Neural cell (in vitro differentiated cells): ENCODE measurements around the gene MYLK. TPM values are rescaled to one million over a fixed set of nuclear protein-coding genes. Genes with fewer than 3 reads are reported as not detected.

Experiments used
- H2AFZ ChIP-seq: fragments of 200-600, 300-800 bp; sonication (generic), shearing (Covaris generic); 2 replicates; pipeline ENCODE4 v1.6.0; 2014; ENCODE audit warnings: low read depth, mild to moderate bottlenecking, antibody characterized with exemption, low read length, moderate library complexity
- H3F3A ChIP-seq: fragments of 200-600 bp; shearing (Covaris generic); 2 replicates; pipeline ENCODE4 v1.6.1; 2016; ENCODE audit warnings: mild to moderate bottlenecking, moderate library complexity, mixed read lengths, antibody characterized with exemption, low read length; ENCODE audit not compliant: insufficient read depth, poor library complexity, severe bottlenecking
- H3K27ac ChIP-seq: fragments of 200-600, 300-800 bp; sonication (generic), shearing (Covaris generic); 2 replicates; pipeline ENCODE4 v1.5.1; 2014; ENCODE audit warnings: mild to moderate bottlenecking, low read length, moderate library complexity
- H3K27me3 ChIP-seq: fragments of 300-800, 200-600 bp; sonication (generic), shearing (Covaris generic); 2 replicates; pipeline ENCODE4 v1.6.0; 2014; ENCODE audit warnings: mild to moderate bottlenecking, low read depth, low read length, moderate library complexity; ENCODE audit not compliant: insufficient read depth
- H3K36me3 ChIP-seq: fragments of 300-800, 200-600 bp; sonication (generic), shearing (Covaris generic); 2 replicates; pipeline ENCODE4 v1.5.1; 2014; ENCODE audit warnings: mild to moderate bottlenecking, antibody characterized with exemption, low read length, moderate library complexity; ENCODE audit not compliant: insufficient read depth
- H3K4me2 ChIP-seq: fragments of 300-800, 200-600 bp; sonication (generic), shearing (Covaris generic); 2 replicates; pipeline ENCODE4 v1.6.0; 2014; ENCODE audit warnings: mild to moderate bottlenecking, low read length
- H3K4me3 ChIP-seq: fragments of 300-800, 200-600 bp; sonication (generic), shearing (Covaris generic); 2 replicates; pipeline ENCODE4 v1.5.1; 2014; ENCODE audit warnings: mild to moderate bottlenecking, low read length, moderate library complexity
- H3K79me2 ChIP-seq: fragments of 200-600 bp; shearing (Covaris generic); replicated peaks from 2 replicates; pipeline ENCODE4 v1.6.0; 2014; ENCODE audit warnings: mild to moderate bottlenecking, low read length, moderate library complexity; ENCODE audit not compliant: insufficient read depth
- H3K9ac ChIP-seq: fragments of 300-800, 200-600 bp; sonication (generic), shearing (Covaris generic); 2 replicates; pipeline ENCODE4 v1.6.1; 2016; ENCODE audit warnings: mild to moderate bottlenecking, low read length, mixed read lengths
- H3K9me2 ChIP-seq: fragments of 200-600 bp; shearing (Covaris generic); 2 replicates; pipeline ENCODE4 v1.6.1; 2016; ENCODE audit warnings: mild to moderate bottlenecking, low read length, mixed read lengths; ENCODE audit not compliant: insufficient read depth
- H3K9me3 ChIP-seq: fragments of 200-600, 300-800 bp; sonication (generic), shearing (Covaris generic); 2 replicates; pipeline ENCODE4 v1.6.1; 2016; ENCODE audit warnings: mild to moderate bottlenecking, mixed run types, low read length, moderate library complexity, mixed read lengths
- H4K20me1 ChIP-seq: fragments of 200-600 bp; shearing (Covaris generic); 2 replicates; pipeline ENCODE4 v1.6.1; 2016; ENCODE audit warnings: mild to moderate bottlenecking, mixed run types; ENCODE audit not compliant: insufficient read depth
- CTCF ChIP-seq: fragments of 450-650 bp; IDR thresholded peaks from 2 replicates; pipeline ENCODE4 v1.5.1; 2014; ENCODE audit warnings: antibody characterized with exemption, mild to moderate bottlenecking, moderate library complexity; ENCODE audit not compliant: poor library complexity, severe bottlenecking
- EP300 ChIP-seq: fragments of 450-650 bp; conservative IDR thresholded peaks from 2 replicates; pipeline ENCODE4 v1.6.1; 2014; ENCODE audit warnings: antibody characterized with exemption, mild to moderate bottlenecking, moderate library complexity; ENCODE audit not compliant: poor library complexity, severe bottlenecking
- EZH2 ChIP-seq: fragments of 200-600, 300-800 bp; shearing (Covaris generic), sonication (generic); IDR thresholded peaks from 2 replicates; pipeline ENCODE4 v1.6.1; 2014; ENCODE audit warnings: antibody characterized with exemption, low read length, borderline replicate concordance, mild to moderate bottlenecking; ENCODE audit not compliant: insufficient read depth, poor library complexity, severe bottlenecking
- MXI1 ChIP-seq: fragments of 450-650 bp; conservative IDR thresholded peaks from 2 replicates; pipeline ENCODE4 v1.6.1; 2014; ENCODE audit warnings: antibody characterized with exemption, mild to moderate bottlenecking; ENCODE audit not compliant: poor library complexity, severe bottlenecking
- POLR2AphosphoS5 ChIP-seq: IDR thresholded peaks from 2 replicates; pipeline ENCODE4 v1.6.1; 2012
- RAD21 ChIP-seq: fragments of 450-650 bp; conservative IDR thresholded peaks from 2 replicates; pipeline ENCODE4 v1.6.1; 2014; ENCODE audit warnings: antibody characterized with exemption, mild to moderate bottlenecking, moderate library complexity
- REST ChIP-seq: IDR thresholded peaks from 2 replicates; pipeline ENCODE4 v1.6.1; 2012; ENCODE audit warnings: borderline replicate concordance
- SMC3 ChIP-seq: fragments of 450-650 bp; conservative IDR thresholded peaks from 2 replicates; pipeline ENCODE4 v1.6.1; 2014; ENCODE audit warnings: antibody characterized with exemption, mild to moderate bottlenecking, moderate library complexity; ENCODE audit not compliant: poor library complexity
- TAF1 ChIP-seq: IDR thresholded peaks from 2 replicates; pipeline ENCODE4 v1.6.1; 2012; ENCODE audit warnings: low read depth
- polyA plus RNA-seq: library from polyadenylated mRNA; depleted of rRNA; stranded (reverse); fragments of >200 nt; gene quantifications from 2 replicates; pipeline ENCODE4 v1.2.3, GENCODE V29; 2014

MYLK gene
- polyA plus RNA-seq, 1 donor from 2014 or later = 0.43 TPM

GRCh38 chr3:123640311-123640710, 243.8 kb downstream of the MYLK start:
- Histone ChIP-seq H2AFZ (no peak overlapping the region), H3K9me2 (no peaks in the 10 kb centered on the region), H3K27me3 (no peaks in the 10 kb centered on the region), H3K4me2 (no peak overlapping the region), H3K27ac (no peak overlapping the region), H3F3A (no peaks in the 10 kb centered on the region), H3K79me2 (no peaks in the 10 kb centered on the region), H3K36me3 (no peaks in the 10 kb centered on the region), H3K4me3 (no peak overlapping the region), H4K20me1 (no peaks in the 10 kb centered on the region), H3K9ac (no peak overlapping the region), H3K9me3 (no peaks in the 10 kb centered on the region)
- TF ChIP-seq CTCF = no peak
- TF ChIP-seq RAD21 = no peak
- TF ChIP-seq POLR2AphosphoS5 = no peak
- no peak for TF ChIP-seq EZH2
- TF ChIP-seq EP300 = no peak
- TF ChIP-seq SMC3 = no peak
- no peak for TF ChIP-seq MXI1
- TF ChIP-seq TAF1 = no peak
- no peak for TF ChIP-seq REST

GRCh38 chr3:123638936-123639689, 245.0 kb downstream of the MYLK start:
- no peaks in the 10 kb centered on the region for H3K9me2 ChIP-seq
- H3K4me2 ChIP-seq = no peak overlapping the region
- TF ChIP-seq EP300 (no peak), REST (no peak), SMC3 (no peak)
- H3K9me3 ChIP-seq = no peaks in the 10 kb centered on the region
- no peak overlapping the region for H2AFZ ChIP-seq
- no peak overlapping the region for H3K27ac ChIP-seq
- no peaks in the 10 kb centered on the region for H3K36me3 ChIP-seq
- H3K4me3 ChIP-seq = no peak overlapping the region
- H3K79me2 ChIP-seq = no peaks in the 10 kb centered on the region
- H3K9ac ChIP-seq = no peak overlapping the region
- H3K27me3 ChIP-seq = no peaks in the 10 kb centered on the region
- no peaks in the 10 kb centered on the region for H4K20me1 ChIP-seq
- H3F3A ChIP-seq = no peaks in the 10 kb centered on the region
